Activated CD8-positive, alpha-beta T cell treated with anti-CD3 and anti-CD28 coated beads, Interleukin-2, amount 10 ng/mL, durations not matched to agents 7 days and 5 days (primary cell): ENCODE measurements around the gene GALNT9. TPM values are rescaled to one million over a fixed set of nuclear protein-coding genes. Genes with fewer than 3 reads are reported as not detected.

Source experiments
- ATAC-seq: fragments of 150-1000 bp; cut with Tn5 transposase; one replicate; pipeline ENCODE4 v1.10.0; 2021; ENCODE audit warnings: moderate library complexity
- CTCF ChIA-PET: fragments of 350-600 bp; sonication (Branson Sonifier 250); formaldehyde crosslinking; loops from one replicate; lab custom pipeline; 2021; ENCODE audit warnings: antibody characterized with exemption; lab: Charles Lee
- POLR2A ChIA-PET: fragments of 350-600 bp; sonication (Branson Sonifier 250); formaldehyde crosslinking; loops from one replicate; lab custom pipeline; 2021; ENCODE audit warnings: antibody characterized with exemption; lab: Charles Lee
- DNase-seq: peaks from one replicate; pipeline ENCODE4 v3.0.0-alpha.2; 2020
- H3K27ac Mint-ChIP-seq: one replicate; pipeline ENCODE4 v1.8.0; 2021; ENCODE audit warnings: mild to moderate bottlenecking, mixed read lengths
- H3K27me3 Mint-ChIP-seq: one replicate; pipeline ENCODE4 v1.8.0; 2021; ENCODE audit warnings: low read depth, mixed read lengths
- H3K36me3 Mint-ChIP-seq: one replicate; pipeline ENCODE4 v1.8.0; 2021; ENCODE audit warnings: low read depth, mixed read lengths
- H3K4me1 Mint-ChIP-seq: one replicate; pipeline ENCODE4 v1.8.0; 2021; ENCODE audit warnings: low read depth, mixed read lengths
- H3K4me3 Mint-ChIP-seq: one replicate; pipeline ENCODE4 v1.8.0; 2021; ENCODE audit warnings: mild to moderate bottlenecking, mixed read lengths
- H3K9me3 Mint-ChIP-seq: one replicate; pipeline ENCODE4 v1.8.0; 2022; ENCODE audit warnings: mixed read lengths; ENCODE audit not compliant: insufficient read depth
- total RNA-seq, 2 experiments: library from RNA; stranded (reverse); gene quantifications; one replicate each; pipeline ENCODE4 v1.2.3, GENCODE V29; 2021

Gene GALNT9
- total RNA-seq, 2 experiments from 2014 or later = not detected

DNA sequence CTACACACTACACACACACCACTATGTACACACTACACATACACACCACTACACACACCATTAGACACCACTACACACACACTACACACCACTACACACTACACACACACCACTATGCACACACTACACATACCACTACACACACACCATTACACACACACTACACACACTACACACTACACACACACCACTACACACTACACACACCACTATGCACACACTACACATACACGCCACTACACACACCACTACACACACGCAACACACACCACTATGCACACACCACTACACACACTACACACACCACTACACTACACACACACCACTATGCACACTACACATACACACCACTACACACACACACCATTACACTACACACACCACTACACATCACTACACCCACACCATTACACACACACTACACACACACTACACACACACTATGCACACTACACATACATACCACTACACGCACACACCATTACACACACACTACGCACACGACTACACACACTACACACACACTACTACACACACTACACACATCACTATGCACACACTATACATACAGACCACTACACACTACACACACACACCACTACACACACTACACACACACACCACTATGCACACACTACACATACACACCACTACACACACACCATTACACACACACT lies 171.5 kb downstream of the GALNT9 start:
- no peak for DNase-seq
- Mint-ChIP-seq H3K36me3 (peaks cover 2% of the 10 kb centered on the region), H3K4me3 (no peak overlapping the region), H3K27ac (no peak overlapping the region), H3K9me3 (no peaks in the 10 kb centered on the region), H3K4me1 (peaks cover 11% of the 10 kb centered on the region), H3K27me3 (no peaks in the 10 kb centered on the region)
- ATAC-seq = no peak
- ChIA-PET POLR2A (no interaction called here), CTCF (no interaction called here)

DNA sequence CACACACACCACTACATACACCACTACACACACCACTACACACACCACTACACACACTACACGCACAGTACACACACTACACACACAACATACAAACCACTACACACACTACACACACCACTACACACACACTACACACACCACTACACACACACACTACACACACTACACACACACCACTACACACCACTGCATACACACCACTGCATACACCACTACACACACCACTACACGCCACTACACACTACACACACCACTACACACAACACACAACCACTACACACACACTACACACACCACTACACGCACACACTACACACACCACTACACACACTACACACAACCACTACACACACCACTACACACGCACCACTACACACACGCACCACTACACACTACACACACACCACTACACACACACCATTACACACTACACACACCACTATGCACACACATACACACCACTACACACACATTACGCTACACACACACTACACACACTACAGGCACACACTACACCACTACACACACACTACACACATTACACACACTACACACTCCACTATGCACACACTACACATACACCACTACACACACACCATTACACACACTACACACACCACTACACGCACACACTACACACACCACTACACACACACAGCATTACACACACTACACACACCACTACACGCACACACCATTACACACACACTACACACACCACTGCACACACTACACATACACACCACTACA lies 172.6 kb downstream of the GALNT9 start:
- POLR2A ChIA-PET = no interaction called here
- Mint-ChIP-seq H3K9me3 (no peaks in the 10 kb centered on the region), H3K4me1 (peaks cover 2% of the 10 kb centered on the region), H3K27ac (no peak overlapping the region), H3K27me3 (no peaks in the 10 kb centered on the region), H3K36me3 (peaks cover 2% of the 10 kb centered on the region), H3K4me3 (no peak overlapping the region)
- CTCF ChIA-PET = no interaction called here
- DNase-seq (no peak), ATAC-seq (no peak)

DNA sequence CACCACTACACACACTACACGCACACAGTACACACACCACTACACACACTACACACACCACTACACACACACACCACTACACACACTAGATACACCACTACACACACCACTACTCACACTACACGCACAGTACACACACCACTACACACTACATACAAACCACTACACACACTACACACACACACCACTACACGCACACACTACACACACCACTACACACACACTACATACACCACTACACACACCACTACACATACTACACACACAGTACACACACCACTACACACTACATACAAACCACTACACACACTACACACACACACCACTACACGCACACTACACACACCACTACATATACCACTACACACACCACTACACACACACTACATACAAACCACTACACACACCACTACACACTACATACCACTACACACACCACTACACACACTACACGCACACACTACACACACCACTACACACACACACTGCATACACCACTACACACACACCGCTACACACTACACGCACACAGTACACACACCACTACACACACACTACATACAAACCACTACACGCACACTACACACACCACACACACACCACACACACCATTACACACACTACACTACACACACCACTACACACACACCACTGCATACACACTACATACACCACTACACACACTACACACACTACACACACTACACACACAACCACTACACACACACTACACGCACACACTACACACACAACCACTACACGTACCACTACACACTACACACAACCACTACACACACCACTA lies 173.4 kb downstream of the GALNT9 start:
- no peak for ATAC-seq
- Mint-ChIP-seq H3K9me3 (no peaks in the 10 kb centered on the region), H3K27ac (no peak overlapping the region), H3K27me3 (no peaks in the 10 kb centered on the region), H3K4me1 (peaks cover 2% of the 10 kb centered on the region), H3K36me3 (peaks cover 2% of the 10 kb centered on the region), H3K4me3 (no peak overlapping the region)
- no peak for DNase-seq
- POLR2A ChIA-PET = no interaction called here
- CTCF ChIA-PET = interaction anchor here (1.0 kb wide), 1 partner anchor 63 kb away, joined by 3 read pairs; no protein-coding TSS in a partner anchor

DNA sequence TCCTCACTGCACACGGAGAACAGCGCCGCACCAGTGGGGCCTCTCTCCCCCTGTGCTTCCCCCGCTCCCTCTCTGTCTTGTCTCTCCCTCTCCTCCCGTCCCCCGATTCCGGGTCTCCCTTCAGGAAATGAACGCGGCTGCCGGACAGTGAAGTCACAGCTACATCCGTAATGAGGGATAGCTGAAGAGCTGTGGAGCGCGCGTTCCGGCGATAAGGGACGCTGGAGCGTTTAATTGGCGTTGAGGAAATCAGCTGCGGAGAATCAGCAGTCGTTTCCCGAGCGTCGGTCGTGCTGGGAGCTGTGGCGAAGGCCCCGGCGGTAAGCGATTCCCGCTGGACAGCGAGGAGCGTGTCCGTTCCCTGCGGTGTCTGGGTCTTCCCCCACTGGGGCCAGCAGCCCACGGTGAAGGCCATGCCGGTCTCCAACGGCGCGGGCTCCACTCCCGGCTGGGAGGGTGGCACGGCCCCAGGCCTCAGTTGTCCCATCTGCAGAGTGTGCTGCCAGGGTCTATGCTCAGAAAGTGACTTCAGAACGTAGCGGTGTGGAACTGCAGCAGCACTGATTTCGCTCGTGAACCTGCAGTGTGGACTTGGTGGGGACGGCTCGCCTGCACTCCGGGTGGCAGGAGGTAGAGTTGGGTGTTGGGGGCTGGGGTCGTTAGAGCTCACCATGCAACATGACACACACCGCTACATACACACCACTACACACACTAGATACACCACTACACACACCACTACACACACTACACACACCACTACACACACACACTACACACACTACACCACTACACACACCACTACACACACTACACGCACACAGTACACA lies 174.2 kb downstream of the GALNT9 start:
- ChIA-PET CTCF (interaction anchor here (1.0 kb wide), 1 partner anchor 64 kb away, joined by 3 read pairs; no protein-coding TSS in a partner anchor), POLR2A (no interaction called here)
- Mint-ChIP-seq H3K27me3 (no peaks in the 10 kb centered on the region), H3K4me1 (peaks cover 2% of the 10 kb centered on the region), H3K9me3 (no peaks in the 10 kb centered on the region), H3K27ac (no peak overlapping the region), H3K4me3 (no peak overlapping the region), H3K36me3 (peaks cover 1% of the 10 kb centered on the region)
- ATAC-seq = peak; percentile 36
- peak; percentile 57 for DNase-seq

DNA sequence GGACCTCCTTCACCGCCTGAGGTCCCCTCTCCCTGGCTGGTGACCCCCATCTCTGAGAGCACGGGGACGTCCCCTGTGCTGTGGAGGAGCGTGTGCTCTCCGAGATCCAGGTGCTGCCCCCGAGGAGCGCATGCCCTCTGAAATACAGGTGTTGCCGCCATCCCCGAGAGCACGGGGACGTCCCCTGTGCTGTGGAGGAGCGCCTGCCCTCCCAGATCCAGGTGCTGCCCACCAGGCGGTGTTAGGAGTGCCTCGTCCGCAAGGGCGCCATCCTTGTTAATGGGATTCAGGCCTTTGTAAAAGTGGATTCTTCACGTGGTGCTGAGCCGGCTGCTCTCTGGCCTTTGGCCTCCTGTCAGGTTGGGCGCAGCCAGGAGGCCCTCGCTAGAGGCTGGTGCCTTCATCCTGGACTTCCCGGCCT lies 175.0 kb downstream of the GALNT9 start:
- H3K4me3 Mint-ChIP-seq = no peak overlapping the region
- H3K36me3 Mint-ChIP-seq = no peaks in the 10 kb centered on the region
- DNase-seq = no peak
- ChIA-PET POLR2A (interaction anchor here (0.6 kb wide), 1 partner anchor 119 kb away, joined by 3 read pairs; no protein-coding TSS in a partner anchor), CTCF (interaction anchor here (0.5 to 2.0 kb wide), 16 partner anchors 9 to 484 kb away, joined by 3 to 35 read pairs (median 5); no protein-coding TSS in a partner anchor)
- H3K27ac Mint-ChIP-seq = peak overlapping the region; percentile 46
- H3K9me3 Mint-ChIP-seq = no peaks in the 10 kb centered on the region
- ATAC-seq = peak; percentile 3
- H3K4me1 Mint-ChIP-seq = peaks cover 2% of the 10 kb centered on the region
- no peaks in the 10 kb centered on the region for H3K27me3 Mint-ChIP-seq

DNA sequence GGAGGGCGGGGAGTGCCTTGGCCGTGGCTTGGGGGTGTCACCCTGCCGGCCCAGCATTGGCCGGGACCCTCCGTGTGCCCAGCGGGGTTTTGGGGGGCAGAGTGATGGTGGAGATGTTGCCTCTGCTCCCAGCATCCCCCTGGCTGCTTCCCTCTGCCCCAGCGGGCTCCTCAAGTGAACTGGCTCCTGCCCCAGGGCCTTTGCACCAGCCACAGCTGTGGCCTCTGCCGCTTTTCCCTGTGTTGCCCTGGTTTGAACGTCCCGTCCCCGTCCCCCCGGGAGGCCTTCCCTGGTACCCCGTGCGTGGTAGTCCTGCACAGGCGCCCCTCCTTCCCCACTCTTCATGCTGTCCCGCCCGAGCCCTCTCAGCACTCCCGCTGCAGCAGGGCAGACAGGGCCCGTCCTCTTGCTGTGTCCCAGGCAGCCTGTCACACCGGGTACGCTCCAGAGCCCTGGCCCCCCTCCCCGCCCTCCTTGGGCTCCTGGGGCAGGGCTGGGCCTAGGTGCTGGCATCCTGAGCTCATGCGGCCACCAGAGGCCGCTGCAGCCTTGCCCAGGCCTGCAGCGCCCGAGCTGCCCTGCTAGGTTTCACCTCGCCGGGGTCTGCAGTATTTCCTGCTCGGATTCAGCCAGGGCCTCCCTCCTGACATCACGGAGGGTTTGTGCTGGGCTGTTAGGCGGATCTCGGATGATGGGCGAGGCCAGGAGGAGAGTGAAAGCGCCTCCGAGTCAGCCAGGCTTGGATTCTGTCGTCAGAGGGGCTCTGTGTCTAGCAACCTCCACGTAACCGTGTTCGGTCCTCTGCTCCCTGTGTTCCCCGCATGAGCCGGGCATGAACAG lies 175.7 kb downstream of the GALNT9 start:
- Mint-ChIP-seq H3K27me3 (no peaks in the 10 kb centered on the region), H3K36me3 (no peaks in the 10 kb centered on the region), H3K27ac (peak overlapping the region; percentile 49), H3K4me1 (peaks cover 2% of the 10 kb centered on the region), H3K9me3 (no peaks in the 10 kb centered on the region), H3K4me3 (no peak overlapping the region)
- ATAC-seq = peak; percentile 90
- POLR2A ChIA-PET = interaction anchor here (0.6 kb wide), 1 partner anchor 119 kb away, joined by 3 read pairs; no protein-coding TSS in a partner anchor
- CTCF ChIA-PET = interaction anchor here (0.5 to 2.0 kb wide), 18 partner anchors 9 to 484 kb away, joined by 3 to 35 read pairs (median 5); no protein-coding TSS in a partner anchor
- peak; percentile 83 for DNase-seq

DNA sequence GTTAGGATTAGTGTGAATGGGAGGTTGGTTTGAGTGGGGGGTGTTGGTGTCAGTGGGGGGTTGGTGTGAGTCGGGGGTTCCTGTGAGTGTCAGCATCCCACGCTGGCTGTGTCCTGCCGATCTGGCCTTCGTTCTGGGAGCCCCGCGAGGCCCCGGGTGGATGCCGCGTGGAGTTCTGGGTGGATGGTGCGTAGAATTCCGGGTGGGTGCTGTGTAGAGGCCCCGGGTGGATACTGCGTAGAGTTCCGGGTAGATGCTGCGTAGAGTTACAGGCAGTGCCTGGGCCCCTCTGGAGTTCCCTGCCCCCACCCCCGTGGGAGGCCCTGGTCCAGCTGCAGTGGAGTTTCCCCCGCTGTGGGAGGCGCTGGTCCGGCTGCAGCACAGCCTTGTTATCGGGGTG lies 176.4 kb downstream of the GALNT9 start:
- Mint-ChIP-seq H3K27me3 (no peaks in the 10 kb centered on the region), H3K36me3 (peaks cover 3% of the 10 kb centered on the region), H3K4me3 (no peak overlapping the region), H3K4me1 (peaks cover 2% of the 10 kb centered on the region), H3K27ac (no peak overlapping the region), H3K9me3 (no peaks in the 10 kb centered on the region)
- CTCF ChIA-PET = interaction anchor here (1.0 to 2.0 kb wide), 6 partner anchors 32 to 371 kb away, joined by 4 to 35 read pairs (median 8); no protein-coding TSS in a partner anchor
- ATAC-seq (no peak), DNase-seq (no peak)
- POLR2A ChIA-PET = no interaction called here

GRCh38 chr12:132152411-132152821 lies 177.0 kb downstream of the GALNT9 start:
- DNase-seq (no peak), ATAC-seq (no peak)
- Mint-ChIP-seq H3K36me3 (peaks cover 3% of the 10 kb centered on the region), H3K27ac (no peak overlapping the region), H3K27me3 (no peaks in the 10 kb centered on the region), H3K4me1 (peaks cover 2% of the 10 kb centered on the region), H3K9me3 (no peaks in the 10 kb centered on the region), H3K4me3 (no peak overlapping the region)
- POLR2A ChIA-PET = interaction anchor here (0.6 to 0.7 kb wide), 2 partner anchors 9 to 67 kb away, joined by 3 to 4 read pairs; no protein-coding TSS in a partner anchor
- CTCF ChIA-PET = interaction anchor here (2.0 kb wide), 1 partner anchor 67 kb away, joined by 35 read pairs; no protein-coding TSS in a partner anchor

- Mint-ChIP-seq H3K9me3 (no peaks in the 10 kb centered on the region), H3K4me3 (no peak overlapping the region), H3K4me1 (peaks cover 2% of the 10 kb centered on the region), H3K36me3 (peaks cover 3% of the 10 kb centered on the region), H3K27me3 (no peaks in the 10 kb centered on the region), H3K27ac (no peak overlapping the region)
- POLR2A ChIA-PET = interaction anchor here (0.6 to 0.7 kb wide), 2 partner anchors 9 to 68 kb away, joined by 3 to 4 read pairs; no protein-coding TSS in a partner anchor
- DNase-seq (no peak), ATAC-seq (no peak)
- CTCF ChIA-PET = no interaction called here
Observed at GRCh38 chr12:132151766-132152410, 177.5 kb downstream of the GALNT9 start.
